Testis (tissue), 3 donors: ENCODE results near the gene GOLGA7B. TPM values are rescaled to one million over a fixed set of nuclear protein-coding genes. Genes with fewer than 3 reads are reported as not detected.

Experiments used
- DNase-seq: peaks from one replicate; pipeline ENCODE4 v3.0.0-alpha.2; 2019
- H3K27ac ChIP-seq, 2 donors: fragments of 200-600 bp; sonication (generic); one replicate each; pipeline ENCODE4 v1.5.1; 2019
- H3K27me3 ChIP-seq: fragments of 200-600 bp; sonication (generic); one replicate; pipeline ENCODE4 v1.5.1; 2019
- H3K36me3 ChIP-seq: fragments of 200-600 bp; sonication (generic); one replicate; pipeline ENCODE4 v1.5.1; 2017; ENCODE audit warnings: low read depth; ENCODE audit errors: missing control alignments
- H3K4me1 ChIP-seq: fragments of 200-600 bp; sonication (generic); one replicate; pipeline ENCODE4 v1.5.1; 2019
- H3K4me3 ChIP-seq, 2 donors: fragments of 200-600 bp; sonication (generic); one replicate each; pipeline ENCODE4 v1.5.1; 2017 to 2019
- H3K9me3 ChIP-seq: fragments of 200-600 bp; sonication (generic); one replicate; pipeline ENCODE4 v1.5.1; 2017
- CTCF ChIP-seq, 3 experiments: fragments of 450-650 bp in 2 of 3; fragments of 200-600 bp in 1 of 3; sonication (generic) in 1 of 3; IDR thresholded peaks; one replicate each; pipeline ENCODE4 v1.5.1; 2016 to 2019; ENCODE audit warnings: antibody characterized with exemption in 3 of 3, mild to moderate bottlenecking in 2 of 3, moderate library complexity in 1 of 3
- POLR2A ChIP-seq: fragments of 450-650 bp; IDR thresholded peaks from one replicate; pipeline ENCODE4 v1.6.1; 2017; ENCODE audit warnings: antibody characterized with exemption, mild to moderate bottlenecking, moderate library complexity
- WGBS, 2 donors: methylation state at CpG; one replicate each; pipeline ENCODE4 v1.1.5; 2018; 5-methylcytosine and 5-hydroxymethylcytosine counted together
- intact Hi-C: fragments of 100-400 bp; cut with DNase I; formaldehyde crosslinking; loops from one replicate; pipeline ENCODE4 v1.15.1; 2023; ENCODE audit warnings: low total_unique reads
- polyA plus RNA-seq: library from polyadenylated mRNA; stranded (reverse); fragments of 350-450 nt; fragmentation: Illumina TruSeq; extraction: RNeasy Lipid Tissue Mini Kit (QIAGEN cat#74804); gene quantifications from one replicate; pipeline ENCODE4 v1.2.3, GENCODE V29; 2014; ENCODE audit warnings: low read depth, low replicate concordance; ENCODE audit not compliant: insufficient read depth
- total RNA-seq, 2 donors: library from RNA; depleted of rRNA; stranded (reverse); fragments of >200 nt; gene quantifications; one replicate each; pipeline ENCODE4 v1.2.3, GENCODE V29; 2016

Gene GOLGA7B
- total and polyA plus RNA-seq, 3 donors from 2014 or later = 1.1 to 1.3 (median 1.1) TPM

- TF ChIP-seq POLR2A (no peak), CTCF (IDR thresholded peaks at IDR 0.05) (no peak)
- Histone ChIP-seq H3K4me3 (no peak overlapping the region), H3K27ac (no peak overlapping the region), H3K36me3 (no peaks in the 10 kb centered on the region), H3K27me3 (no peaks in the 10 kb centered on the region), H3K9me3 (no peaks in the 10 kb centered on the region), H3K4me1 (no peaks in the 10 kb centered on the region)
- DNase-seq = no peak
- intact Hi-C loops = no loop called here
- 79 to 81% methylated on average over 7 to 10 of the region's 10 CpGs for WGBS, 2 donors
Observed at GRCh38 chr10:97822261-97822687, 27.4 kb upstream of the GOLGA7B start.

- TF ChIP-seq POLR2A (no peak), CTCF (IDR thresholded peaks at IDR 0.05) (no peak)
- Histone ChIP-seq H3K4me1 (no peaks in the 10 kb centered on the region), H3K27me3 (no peaks in the 10 kb centered on the region), H3K36me3 (no peaks in the 10 kb centered on the region), H3K27ac (no peak overlapping the region), H3K9me3 (no peaks in the 10 kb centered on the region), H3K4me3 (no peak overlapping the region)
- 51 to 64% methylated on average over 5 to 12 of the region's 12 CpGs for WGBS, 2 donors
- DNase-seq = peak; percentile 58
- intact Hi-C loops = no loop called here
Observed at GRCh38 chr10:97823734-97824133, 25.9 kb upstream of the GOLGA7B start.

GRCh38 chr10:97825020-97825760 is 24.5 kb upstream of the GOLGA7B start:
- Histone ChIP-seq H3K4me3 (no peak overlapping the region), H3K36me3 (no peaks in the 10 kb centered on the region), H3K27ac (no peak overlapping the region), H3K4me1 (no peaks in the 10 kb centered on the region), H3K9me3 (no peaks in the 10 kb centered on the region), H3K27me3 (no peaks in the 10 kb centered on the region)
- peak; percentile 30 for DNase-seq
- no peak for TF ChIP-seq CTCF (IDR thresholded peaks at IDR 0.05)
- no peak for TF ChIP-seq POLR2A
- WGBS, 2 donors = 73 to 79% methylated on average over 11 to 12 of the region's 12 CpGs
- intact Hi-C loops = no loop called here

- no peak overlapping the region for H3K4me3 ChIP-seq
- H3K27me3 ChIP-seq = no peaks in the 10 kb centered on the region
- H3K9me3 ChIP-seq = no peaks in the 10 kb centered on the region
- no peaks in the 10 kb centered on the region for H3K4me1 ChIP-seq
- intact Hi-C loops = no loop called here
- TF ChIP-seq POLR2A (no peak), CTCF (IDR thresholded peaks at IDR 0.05) (no peak)
- H3K36me3 ChIP-seq = no peaks in the 10 kb centered on the region
- no peak for DNase-seq
- 80 to 91% methylated on average over 1 of the region's 1 CpG for WGBS, 2 donors
- H3K27ac ChIP-seq = no peak overlapping the region
Observed at GRCh38 chr10:97826892-97827291, 22.8 kb upstream of the GOLGA7B start.

GRCh38 chr10:97827702-97828291 is 21.8 kb upstream of the GOLGA7B start:
- no peak overlapping the region for H3K4me3 ChIP-seq
- H3K36me3 ChIP-seq = no peaks in the 10 kb centered on the region
- no peak overlapping the region for H3K27ac ChIP-seq
- peak; percentile 28 for DNase-seq
- no peaks in the 10 kb centered on the region for H3K9me3 ChIP-seq
- WGBS, 2 donors = 39 to 42% methylated on average over 7 to 10 of the region's 10 CpGs
- intact Hi-C loops = no loop called here
- H3K27me3 ChIP-seq = no peaks in the 10 kb centered on the region
- H3K4me1 ChIP-seq = no peaks in the 10 kb centered on the region
- TF ChIP-seq POLR2A (no peak), CTCF (IDR thresholded peaks at IDR 0.05) (no peak)
